ENCODE results near the gene TEX10. TPM values are rescaled to one million over a fixed set of nuclear protein-coding genes. Genes with fewer than 3 reads are reported as not detected.

Gene TEX10
- total RNA-seq, 2 experiments from 2014 or later, result 9.3 to 10.1 TPM

DNA sequence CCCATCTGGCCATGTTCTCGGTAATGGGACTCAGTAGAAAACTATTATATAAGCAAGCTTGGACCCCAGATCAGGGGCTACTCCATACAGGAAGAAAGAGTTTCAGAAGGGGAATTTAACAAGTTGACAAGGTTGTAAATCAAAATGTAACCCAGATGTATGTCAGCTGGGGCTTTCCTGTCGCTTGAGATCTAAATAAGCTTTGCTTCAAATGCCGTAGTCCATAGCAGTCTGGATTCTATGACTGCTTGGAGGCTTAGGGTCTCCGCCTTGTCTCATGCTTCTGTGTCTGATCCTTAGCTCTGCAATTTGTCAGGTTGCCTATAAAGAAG lies 70.4 kb downstream of the TEX10 start:
- no peaks in the 10 kb centered on the region for H3K27me3 ChIP-seq (ENCODE audit: control insufficient read depth in 1 of 2, insufficient read depth in 2 of 2, low read length in 2 of 2)
- Mint-ChIP-seq H3K27ac (no peak overlapping the region), H3K36me3 (ENCODE audit: low read depth) (peaks cover 85% of the 10 kb centered on the region), H3K4me3 (no peak overlapping the region), H3K4me1 (ENCODE audit: low read depth) (no peaks in the 10 kb centered on the region), H3K9me3 (peaks cover 13% of the 10 kb centered on the region), H3K27me3 (no peaks in the 10 kb centered on the region)
- peaks cover 33% of the 10 kb centered on the region for H3K36me3 ChIP-seq (ENCODE audit: insufficient read depth, low read length)
- CTCF ChIA-PET, result no interaction called here
- ATAC-seq (ENCODE audit: poor library complexity) (no peak), DNase-seq (no peak)
- intact Hi-C loops (cut with DNase I, micrococcal nuclease), result no loop called here
- no peak overlapping the region for H3K27ac ChIP-seq (ENCODE audit: low read depth in 1 of 2, low read length in 2 of 2)
- TF ChIP-seq, protein P1, sequence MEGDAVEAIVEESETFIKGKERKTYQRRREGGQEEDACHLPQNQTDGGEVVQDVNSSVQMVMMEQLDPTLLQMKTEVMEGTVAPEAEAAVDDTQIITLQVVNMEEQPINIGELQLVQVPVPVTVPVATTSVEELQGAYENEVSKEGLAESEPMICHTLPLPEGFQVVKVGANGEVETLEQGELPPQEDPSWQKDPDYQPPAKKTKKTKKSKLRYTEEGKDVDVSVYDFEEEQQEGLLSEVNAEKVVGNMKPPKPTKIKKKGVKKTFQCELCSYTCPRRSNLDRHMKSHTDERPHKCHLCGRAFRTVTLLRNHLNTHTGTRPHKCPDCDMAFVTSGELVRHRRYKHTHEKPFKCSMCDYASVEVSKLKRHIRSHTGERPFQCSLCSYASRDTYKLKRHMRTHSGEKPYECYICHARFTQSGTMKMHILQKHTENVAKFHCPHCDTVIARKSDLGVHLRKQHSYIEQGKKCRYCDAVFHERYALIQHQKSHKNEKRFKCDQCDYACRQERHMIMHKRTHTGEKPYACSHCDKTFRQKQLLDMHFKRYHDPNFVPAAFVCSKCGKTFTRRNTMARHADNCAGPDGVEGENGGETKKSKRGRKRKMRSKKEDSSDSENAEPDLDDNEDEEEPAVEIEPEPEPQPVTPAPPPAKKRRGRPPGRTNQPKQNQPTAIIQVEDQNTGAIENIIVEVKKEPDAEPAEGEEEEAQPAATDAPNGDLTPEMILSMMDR (IDR thresholded peaks at IDR 0.05), result no peak
- POLR2A ChIA-PET, result no interaction called here
- H3K9me3 ChIP-seq (ENCODE audit: control insufficient read depth in 1 of 2, insufficient read depth in 1 of 2, low read length in 2 of 2), result peaks cover 0 to 4% of the 10 kb centered on the region in 2 experiments
- H3K4me1 ChIP-seq (ENCODE audit: insufficient read depth, low read length), result no peaks in the 10 kb centered on the region
- no peak overlapping the region for H3K4me3 ChIP-seq (ENCODE audit: low read length)

DNA sequence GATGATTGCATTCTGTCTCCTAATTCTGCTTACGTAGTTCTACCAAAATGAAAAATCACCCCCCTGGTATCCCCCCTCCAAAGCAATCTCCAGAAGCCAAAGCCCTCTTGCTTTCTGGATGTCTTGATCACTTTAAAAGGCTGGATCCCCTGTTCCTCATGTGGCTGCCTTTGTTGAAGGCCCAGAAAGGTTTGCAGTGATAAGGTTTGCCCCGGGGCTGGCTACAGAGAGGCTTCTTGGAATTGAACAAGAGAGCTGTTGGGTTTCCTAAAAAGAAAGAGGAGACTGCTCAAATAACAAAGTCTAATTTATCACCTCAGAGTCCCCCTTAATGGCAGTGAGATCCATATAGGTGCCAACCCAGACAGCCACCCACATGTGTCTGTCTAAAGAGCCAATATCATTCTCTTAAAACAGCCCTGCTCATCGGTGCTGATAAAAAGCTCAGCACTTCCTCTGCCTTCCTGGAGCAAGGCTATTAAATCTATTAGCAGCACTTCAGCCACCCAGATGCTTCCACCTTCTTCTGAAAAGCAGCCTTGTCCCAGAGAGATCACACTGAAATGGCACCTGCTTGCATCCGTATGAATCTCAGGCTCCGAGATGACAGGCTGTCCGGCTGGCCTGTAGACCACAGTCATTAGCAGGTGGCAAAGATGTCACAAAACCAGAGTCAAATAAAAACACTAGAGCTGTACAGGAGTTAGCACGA lies 70.9 kb downstream of the TEX10 start:
- Histone ChIP-seq H3K4me3 (ENCODE audit: low read length) (no peak overlapping the region), H3K4me1 (ENCODE audit: insufficient read depth, low read length) (no peaks in the 10 kb centered on the region), H3K36me3 (ENCODE audit: insufficient read depth, low read length) (peaks cover 28% of the 10 kb centered on the region), H3K27me3 (ENCODE audit: control insufficient read depth in 1 of 2, insufficient read depth in 2 of 2, low read length in 2 of 2) (no peaks in the 10 kb centered on the region), H3K9me3 (ENCODE audit: control insufficient read depth in 1 of 2, insufficient read depth in 1 of 2, low read length in 2 of 2) (peaks cover 0 to 4% of the 10 kb centered on the region in 2 experiments), H3K27ac (ENCODE audit: low read depth in 1 of 2, low read length in 2 of 2) (no peak overlapping the region)
- CTCF ChIA-PET, result no interaction called here
- Mint-ChIP-seq H3K4me1 (ENCODE audit: low read depth) (no peaks in the 10 kb centered on the region), H3K27me3 (no peaks in the 10 kb centered on the region), H3K4me3 (no peak overlapping the region), H3K36me3 (ENCODE audit: low read depth) (peaks cover 85% of the 10 kb centered on the region), H3K9me3 (peaks cover 13% of the 10 kb centered on the region), H3K27ac (no peak overlapping the region)
- POLR2A ChIA-PET, result no interaction called here
- intact Hi-C loops (cut with DNase I, micrococcal nuclease), result no loop called here
- ATAC-seq (ENCODE audit: poor library complexity), result no peak
- TF ChIP-seq, protein P1 (IDR thresholded peaks at IDR 0.05), result no peak
- DNase-seq, result no peak

DNA sequence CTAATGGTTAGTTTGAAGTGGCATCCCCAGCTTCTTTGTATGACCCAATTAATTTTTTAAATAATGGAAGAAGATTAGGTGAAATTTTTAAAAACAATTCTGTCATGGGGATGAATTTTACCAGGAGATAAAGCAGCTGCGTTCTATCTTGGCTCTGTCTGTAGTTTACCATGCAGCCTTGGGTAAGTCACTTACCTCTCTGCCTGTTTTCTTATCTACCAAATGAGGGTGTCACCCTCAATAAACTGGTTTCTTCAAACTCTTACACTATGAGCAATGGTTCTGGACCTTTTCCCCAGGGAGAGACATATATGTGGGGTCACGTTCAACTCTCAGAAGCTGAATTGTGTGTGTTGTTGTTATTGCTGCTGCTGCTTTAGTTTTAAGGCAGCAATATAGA lies 71.7 kb downstream of the TEX10 start:
- H3K27me3 ChIP-seq (ENCODE audit: control insufficient read depth in 1 of 2, insufficient read depth in 2 of 2, low read length in 2 of 2), result no peaks in the 10 kb centered on the region
- H3K27me3 Mint-ChIP-seq, result no peaks in the 10 kb centered on the region
- peaks cover 9% of the 10 kb centered on the region for H3K9me3 Mint-ChIP-seq
- TF ChIP-seq, protein P1 (IDR thresholded peaks at IDR 0.05), result no peak
- no peak overlapping the region for H3K27ac ChIP-seq (ENCODE audit: low read depth in 1 of 2, low read length in 2 of 2)
- CTCF ChIA-PET, result interaction anchor here (1.2 kb wide), 1 partner anchor 20 kb away, joined by 3 read pairs; no protein-coding TSS in a partner anchor
- peaks cover 0 to 4% of the 10 kb centered on the region in 2 experiments for H3K9me3 ChIP-seq (ENCODE audit: control insufficient read depth in 1 of 2, insufficient read depth in 1 of 2, low read length in 2 of 2)
- H3K4me3 Mint-ChIP-seq, result no peak overlapping the region
- H3K4me1 ChIP-seq (ENCODE audit: insufficient read depth, low read length), result no peaks in the 10 kb centered on the region
- POLR2A ChIA-PET, result no interaction called here
- intact Hi-C loops (cut with DNase I, micrococcal nuclease), result no loop called here
- ATAC-seq (ENCODE audit: poor library complexity) (no peak), DNase-seq (no peak)
- peaks cover 22% of the 10 kb centered on the region for H3K36me3 ChIP-seq (ENCODE audit: insufficient read depth, low read length)
- H3K4me3 ChIP-seq (ENCODE audit: low read length), result no peak overlapping the region
- H3K4me1 Mint-ChIP-seq (ENCODE audit: low read depth), result no peaks in the 10 kb centered on the region
- no peak overlapping the region for H3K27ac Mint-ChIP-seq
- H3K36me3 Mint-ChIP-seq (ENCODE audit: low read depth), result peaks cover 85% of the 10 kb centered on the region

Data from CD4-positive, alpha-beta T cell (primary cell).